Endothelial cell of umbilical vein (primary cell): ENCODE measurements around the gene HAUS3. TPM values are rescaled to one million over a fixed set of nuclear protein-coding genes. Genes with fewer than 3 reads are reported as not detected.

Experiments
- BruUV-seq: library from RNA; stranded (reverse); fragments of 400-500 nt; replicated peaks from 2 replicates; lab custom pipeline; 2021; lab: Mats Ljungman, UMichigan
- CTCF ChIA-PET: fragments of 300-600, 350-600 bp; sonication (Branson Sonifier 250); formaldehyde crosslinking; loops from one replicate; lab custom pipeline; 2021; ENCODE audit warnings: antibody characterized with exemption, inconsistent platforms; lab: Charles Lee
- POLR2A ChIA-PET: fragments of 300-600, 350-600 bp; sonication (Branson Sonifier 250); formaldehyde crosslinking; loops from one replicate; lab custom pipeline; 2021; ENCODE audit warnings: antibody characterized with exemption, inconsistent platforms; lab: Charles Lee
- DNase-seq: peaks from one replicate; pipeline ENCODE4 v3.0.0-alpha.2; 2011; ENCODE audit warnings: low read depth, low spot score
- FAIRE-seq: peaks from 2 replicates; lab custom pipeline; 2011; peaks lifted over from hg19 to GRCh38; lab: Jason Lieb, UNC
- H2AFZ ChIP-seq: 2 replicates; pipeline ENCODE4 v1.6.0; 2012; ENCODE audit warnings: low read depth, low read length, control low read depth, inconsistent platforms
- H3K27ac ChIP-seq: 2 replicates; pipeline ENCODE4 v1.5.1; 2011; ENCODE audit warnings: low read depth, mild to moderate bottlenecking, control low read depth, low read length, moderate library complexity; ENCODE audit not compliant: insufficient read depth
- H3K27me3 ChIP-seq, 2 experiments: 2 replicates each; pipeline versions ENCODE4 v1.6.0 to v1.6.1; 2011; ENCODE audit warnings: low read length in 2 of 2, mixed read lengths in 1 of 2; ENCODE audit not compliant: control insufficient read depth in 2 of 2, insufficient read depth in 2 of 2
- H3K36me3 ChIP-seq, 2 experiments: 2 replicates in 1 of 2; 3 replicates in 1 of 2; pipeline ENCODE4 v1.5.1; 2011; ENCODE audit warnings: low read length in 2 of 2, mild to moderate bottlenecking in 1 of 2, moderate library complexity in 1 of 2; ENCODE audit not compliant: control insufficient read depth in 2 of 2, insufficient read depth in 2 of 2; ENCODE audit errors: extremely low read depth in 1 of 2
- H3K4me1 ChIP-seq: 3 replicates; pipeline ENCODE4 v1.5.1; 2011; ENCODE audit warnings: mild to moderate bottlenecking, low read length; ENCODE audit not compliant: control insufficient read depth, insufficient read depth; ENCODE audit errors: extremely low read depth
- H3K4me2 ChIP-seq: 2 replicates; pipeline ENCODE4 v1.6.1; 2011; ENCODE audit warnings: low read length, control low read depth, mixed read lengths; ENCODE audit not compliant: insufficient read depth
- H3K4me3 ChIP-seq, 3 experiments: fragments of 200-600 bp in 1 of 3; sonication (generic), shearing (Covaris generic) in 1 of 3; replicated peaks in 1 of 3; 2 replicates each; pipeline ENCODE4 v1.5.1; 2011 to 2016; ENCODE audit warnings: control low read depth in 3 of 3, low read length in 3 of 3, mild to moderate bottlenecking in 2 of 3, inconsistent platforms in 1 of 3, low read depth in 1 of 3, moderate library complexity in 1 of 3; ENCODE audit not compliant: insufficient read depth in 1 of 3
- H3K79me2 ChIP-seq: 2 replicates; pipeline ENCODE4 v1.6.0; 2012; ENCODE audit warnings: low read length, inconsistent platforms; ENCODE audit not compliant: control insufficient read depth, insufficient read depth
- H3K9ac ChIP-seq: replicated peaks from 2 replicates; pipeline ENCODE3; 2011; ENCODE audit warnings: low read length, control low read depth; ENCODE audit not compliant: insufficient read depth; ENCODE audit errors: extremely low read depth
- H3K9me1 ChIP-seq: replicated peaks from 3 replicates; pipeline ENCODE4 v1.6.0; 2011; ENCODE audit warnings: mild to moderate bottlenecking, low read length; ENCODE audit not compliant: control insufficient read depth, insufficient read depth; ENCODE audit errors: extremely low read depth
- H3K9me3 ChIP-seq: replicated peaks from 2 replicates; pipeline ENCODE4 v1.5.1; 2012; ENCODE audit warnings: low read length, inconsistent platforms; ENCODE audit not compliant: control insufficient read depth, insufficient read depth
- H4K20me1 ChIP-seq: replicated peaks from 2 replicates; pipeline ENCODE3; 2011; ENCODE audit warnings: mild to moderate bottlenecking, low read length; ENCODE audit not compliant: control insufficient read depth, insufficient read depth; ENCODE audit errors: extremely low read depth
- EZH2 ChIP-seq: IDR thresholded peaks from 2 replicates; pipeline ENCODE4 v1.6.1; 2012; ENCODE audit warnings: borderline replicate concordance, low read depth, mild to moderate bottlenecking, moderate library complexity, low read length, inconsistent platforms; ENCODE audit not compliant: severe bottlenecking
- FOS ChIP-seq: IDR thresholded peaks from 2 replicates; pipeline ENCODE4 v1.6.1; 2011; ENCODE audit warnings: mild to moderate bottlenecking, low read length, moderate library complexity, borderline replicate concordance; ENCODE audit not compliant: insufficient read depth
- GATA2 ChIP-seq: IDR thresholded peaks from 2 replicates; pipeline ENCODE4 v1.7.0; 2011; ENCODE audit warnings: low read depth, mild to moderate bottlenecking, moderate library complexity, mixed read lengths, low read length; ENCODE audit not compliant: insufficient read length, insufficient read depth
- JUN ChIP-seq: IDR thresholded peaks from 2 replicates; pipeline ENCODE4 v1.6.1; 2011; ENCODE audit warnings: borderline replicate concordance, low read depth; ENCODE audit not compliant: insufficient read length, insufficient read depth
- MYC ChIP-seq: IDR thresholded peaks from one replicate; pipeline ENCODE4 v1.6.1; 2011; ENCODE audit warnings: mild to moderate bottlenecking, low read depth, low read length
- POLR2A ChIP-seq: IDR thresholded peaks from 2 replicates; pipeline ENCODE4 v1.6.1; 2012; ENCODE audit warnings: low read depth, mild to moderate bottlenecking, control low read depth, low read length
- POLR2AphosphoS5 ChIP-seq: IDR thresholded peaks from 2 replicates; pipeline ENCODE4 v1.6.1; 2012; ENCODE audit warnings: low read depth, mild to moderate bottlenecking, control low read depth, low read length, moderate library complexity; ENCODE audit not compliant: insufficient read depth
- dilution Hi-C: fragments of 300-500 bp; cut with MboI; formaldehyde crosslinking; loops from one replicate; pipeline ENCODE4 v1.15.0; 2019; ENCODE audit warnings: low sequenced_read_pairs; ENCODE audit not compliant: extremely low pct_ligation_motif_present
- intact Hi-C: fragments of 100-400 bp; cut with micrococcal nuclease; formaldehyde crosslinking; loops from one replicate; pipeline ENCODE4 v1.10.0; 2022
- polyA plus RNA-seq, 4 experiments: library from polyadenylated mRNA; depleted of rRNA in 3 of 4; stranded (reverse) in 3 of 4; unstranded in 1 of 4; fragments of >200 nt; gene quantifications; 2 replicates each; pipeline versions ENCODE4 v1.2.1 to v1.2.3, GENCODE V29; 2011 to 2012; ENCODE audit warnings: missing spikeins in 1 of 4
- total RNA-seq: library from RNA; stranded (reverse); gene quantifications from 2 replicates; pipeline ENCODE4 v1.2.3, GENCODE V29; 2021
- TF ChIP-seq, protein P1 (sequence below), 2 donors: IDR thresholded peaks; 1 replicate in 1 of 2; 2 replicates in 1 of 2; pipeline ENCODE4 v1.5.1; 2011; ENCODE audit warnings: low read length in 2 of 2, mild to moderate bottlenecking in 2 of 2, moderate library complexity in 2 of 2, control low read depth in 1 of 2, inconsistent platforms in 1 of 2, low read depth in 1 of 2; ENCODE audit not compliant: insufficient read depth in 1 of 2; ENCODE audit errors: extremely low read depth in 1 of 2
- TF ChIP-seq, protein P2 (sequence below): IDR thresholded peaks from 2 replicates; pipeline ENCODE4 v1.6.1; 2011; ENCODE audit not compliant: insufficient read depth, insufficient read length

HAUS3 gene
- total and polyA plus RNA-seq, 2 donors (not counting 3 experiments of a cell fraction or from before 2014, with no cell fraction given) = 4.4 to 15.9 TPM

DNA sequence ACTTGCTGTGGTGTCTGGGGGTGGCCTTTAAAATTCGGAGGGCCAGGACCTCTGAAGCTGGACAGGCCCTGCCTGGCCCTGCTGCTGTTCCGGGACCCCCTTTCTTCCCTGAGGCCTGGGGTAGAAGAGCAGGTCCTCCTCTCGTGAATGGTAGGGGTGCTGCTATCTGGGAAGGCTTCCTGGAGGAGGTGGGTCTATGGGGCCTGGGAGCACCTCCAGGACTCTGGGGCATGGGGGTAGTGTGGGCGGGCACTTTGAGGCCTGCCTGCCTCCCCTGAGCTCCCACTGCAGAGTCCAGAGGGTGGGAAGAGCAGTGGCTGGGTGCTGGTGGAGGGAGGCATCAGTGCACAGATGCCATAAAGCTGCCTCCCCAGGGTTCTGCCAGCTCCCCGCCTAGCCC, 24.9 kb upstream of the HAUS3 start:
- dilution Hi-C loops (no loop called here), intact Hi-C loops (no loop called here)
- Histone ChIP-seq H3K79me2 (no peaks in the 10 kb centered on the region), H3K4me1 (peaks cover 5% of the 10 kb centered on the region), H3K27me3 (no peaks in the 10 kb centered on the region), H3K9me1 (no peaks in the 10 kb centered on the region), H3K4me3 (no peak overlapping the region), H3K9ac (no peak overlapping the region), H3K36me3 (no peaks in the 10 kb centered on the region), H2AFZ (no peak overlapping the region), H4K20me1 (no peaks in the 10 kb centered on the region), H3K4me2 (no peak overlapping the region), H3K9me3 (no peaks in the 10 kb centered on the region), H3K27ac (no peak overlapping the region)
- POLR2A ChIA-PET = no interaction called here
- CTCF ChIA-PET = no interaction called here
- DNase-seq (no peak), FAIRE-seq (no peak)
- TF ChIP-seq FOS = no peak
- no peak for TF ChIP-seq EZH2
- no peak for TF ChIP-seq POLR2AphosphoS5
- TF ChIP-seq, protein P1, sequence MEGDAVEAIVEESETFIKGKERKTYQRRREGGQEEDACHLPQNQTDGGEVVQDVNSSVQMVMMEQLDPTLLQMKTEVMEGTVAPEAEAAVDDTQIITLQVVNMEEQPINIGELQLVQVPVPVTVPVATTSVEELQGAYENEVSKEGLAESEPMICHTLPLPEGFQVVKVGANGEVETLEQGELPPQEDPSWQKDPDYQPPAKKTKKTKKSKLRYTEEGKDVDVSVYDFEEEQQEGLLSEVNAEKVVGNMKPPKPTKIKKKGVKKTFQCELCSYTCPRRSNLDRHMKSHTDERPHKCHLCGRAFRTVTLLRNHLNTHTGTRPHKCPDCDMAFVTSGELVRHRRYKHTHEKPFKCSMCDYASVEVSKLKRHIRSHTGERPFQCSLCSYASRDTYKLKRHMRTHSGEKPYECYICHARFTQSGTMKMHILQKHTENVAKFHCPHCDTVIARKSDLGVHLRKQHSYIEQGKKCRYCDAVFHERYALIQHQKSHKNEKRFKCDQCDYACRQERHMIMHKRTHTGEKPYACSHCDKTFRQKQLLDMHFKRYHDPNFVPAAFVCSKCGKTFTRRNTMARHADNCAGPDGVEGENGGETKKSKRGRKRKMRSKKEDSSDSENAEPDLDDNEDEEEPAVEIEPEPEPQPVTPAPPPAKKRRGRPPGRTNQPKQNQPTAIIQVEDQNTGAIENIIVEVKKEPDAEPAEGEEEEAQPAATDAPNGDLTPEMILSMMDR (IDR thresholded peaks at IDR 0.05; ENCODE audit: extremely low read depth in 1 of 2, insufficient read depth in 1 of 2, low read depth in 1 of 2, low read length in 2 of 2) = no peak
- BruUV-seq = no TSS peak

DNA sequence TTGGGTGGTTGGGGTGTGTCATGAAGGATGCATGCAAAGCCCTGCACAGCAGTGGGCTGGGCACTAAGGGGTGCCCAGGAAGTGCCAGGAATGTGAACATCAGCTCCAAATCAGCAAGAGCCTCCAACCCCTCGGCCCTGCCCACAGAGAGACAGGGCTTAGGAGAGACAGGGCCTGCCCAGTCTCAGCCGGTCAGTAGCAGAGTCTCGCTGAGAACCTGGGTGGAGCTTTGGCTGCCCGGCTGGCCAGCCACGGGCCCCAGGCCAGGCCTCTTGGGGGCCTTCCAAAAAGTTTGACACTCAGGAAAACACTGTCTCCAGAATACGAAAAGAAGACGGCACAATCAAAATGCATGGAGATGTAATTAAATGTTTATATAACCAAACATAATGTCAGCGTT, 24.3 kb upstream of the HAUS3 start:
- no peak overlapping the region for H3K4me2 ChIP-seq
- no peak overlapping the region for H3K4me3 ChIP-seq
- no peaks in the 10 kb centered on the region for H4K20me1 ChIP-seq
- H3K27me3 ChIP-seq = no peaks in the 10 kb centered on the region
- FAIRE-seq (no peak), DNase-seq (no peak)
- H3K36me3 ChIP-seq = no peaks in the 10 kb centered on the region
- intact Hi-C loops = no loop called here
- no peak overlapping the region for H3K9ac ChIP-seq
- ChIA-PET POLR2A (no interaction called here), CTCF (interaction anchor here (1.0 kb wide), 1 partner anchor 146 kb away, joined by 3 read pairs; no protein-coding TSS in a partner anchor)
- TF ChIP-seq JUN (no peak), EZH2 (no peak), GATA2 (no peak), POLR2A (no peak), MYC (no peak), POLR2AphosphoS5 (no peak), FOS (no peak)
- TF ChIP-seq, protein P1 (IDR thresholded peaks at IDR 0.05; ENCODE audit: extremely low read depth in 1 of 2, insufficient read depth in 1 of 2, low read depth in 1 of 2, low read length in 2 of 2) = no peak
- TF ChIP-seq, protein P2, sequence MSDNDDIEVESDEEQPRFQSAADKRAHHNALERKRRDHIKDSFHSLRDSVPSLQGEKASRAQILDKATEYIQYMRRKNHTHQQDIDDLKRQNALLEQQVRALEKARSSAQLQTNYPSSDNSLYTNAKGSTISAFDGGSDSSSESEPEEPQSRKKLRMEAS = no peak
- peaks cover 5% of the 10 kb centered on the region for H3K4me1 ChIP-seq
- no TSS peak for BruUV-seq
- H3K27ac ChIP-seq = no peak overlapping the region
- no peak overlapping the region for H2AFZ ChIP-seq
- no peaks in the 10 kb centered on the region for H3K9me1 ChIP-seq
- dilution Hi-C loops = no loop called here
- H3K9me3 ChIP-seq = no peaks in the 10 kb centered on the region
- H3K79me2 ChIP-seq = no peaks in the 10 kb centered on the region
